Right hindlimb (tissue), 1 donor: ENCODE measurements around the gene HOXB2.

Experiments used
- DNase-seq: peaks from one replicate; pipeline ENCODE4 v3.0.0-alpha.2; 2018

HOXB2 gene

DNA sequence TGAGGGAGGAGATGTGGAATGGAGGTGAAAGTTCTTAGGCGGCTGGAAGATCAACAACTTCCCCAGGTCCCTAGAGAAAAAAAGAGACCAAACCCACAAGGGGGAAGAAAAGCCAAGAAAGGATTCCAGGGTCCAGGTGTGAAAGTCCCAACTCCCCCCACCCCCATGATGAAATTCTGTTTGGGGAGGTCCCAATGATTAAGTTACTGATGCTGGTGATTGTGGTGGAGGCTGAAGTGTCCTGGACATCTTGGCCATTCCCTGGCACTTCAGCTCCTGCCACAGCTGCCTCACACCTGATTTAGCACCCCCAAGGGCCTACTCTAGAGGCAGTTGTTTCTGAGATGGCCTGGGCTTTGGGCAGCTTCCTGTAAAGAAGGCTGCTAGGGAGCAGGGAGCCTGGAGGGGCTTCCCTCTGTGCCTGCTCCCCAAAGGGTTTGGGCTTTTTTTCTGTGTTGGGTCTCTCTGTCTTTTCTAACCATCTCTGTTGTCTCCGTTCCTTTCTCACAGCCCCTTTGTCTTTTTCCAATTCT is 20.2 kb upstream of the HOXB2 start:
- no peak for DNase-seq

DNA sequence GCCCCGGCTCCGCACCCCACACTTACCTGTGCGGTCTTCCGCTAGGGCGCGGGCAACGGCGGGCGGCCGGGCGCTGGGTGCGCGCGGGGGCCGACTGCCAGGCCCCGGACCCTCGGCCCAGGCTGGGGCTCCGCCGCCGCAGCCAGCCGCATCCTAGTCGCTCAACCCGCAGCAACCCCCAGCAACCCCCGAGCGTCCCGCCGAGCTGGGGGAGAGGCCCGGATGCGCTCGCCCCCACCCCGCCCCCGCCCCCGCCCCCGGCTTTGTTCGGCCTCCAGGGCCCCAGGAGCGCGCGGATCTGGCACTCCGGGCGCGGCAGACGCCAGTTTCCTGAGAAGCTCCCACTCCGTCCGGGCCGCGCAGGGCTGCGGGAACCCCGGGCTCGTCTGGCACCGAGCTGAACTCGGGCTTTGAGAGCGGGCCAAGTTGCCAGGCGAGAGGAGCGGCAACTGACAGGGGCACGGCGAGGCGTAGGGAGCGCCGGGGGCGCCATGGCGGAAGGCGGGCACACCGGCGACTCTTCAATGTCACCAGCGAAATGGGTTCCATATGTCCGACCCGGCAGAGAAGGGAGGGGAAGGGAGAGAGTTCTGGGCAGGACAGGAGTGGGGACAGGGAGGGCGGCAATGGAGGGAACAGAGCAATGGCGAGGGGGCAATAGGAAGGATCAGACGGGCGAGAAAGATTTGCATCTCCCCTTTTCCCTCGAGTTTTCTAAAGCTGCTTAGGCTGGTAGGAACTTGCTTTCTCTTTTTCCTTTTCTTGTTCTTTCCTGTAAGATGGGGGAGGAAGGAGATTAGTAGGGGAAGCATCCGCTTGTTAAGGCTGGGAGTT is 19.5 kb upstream of the HOXB2 start:
- peak; percentile 58 for DNase-seq

DNA sequence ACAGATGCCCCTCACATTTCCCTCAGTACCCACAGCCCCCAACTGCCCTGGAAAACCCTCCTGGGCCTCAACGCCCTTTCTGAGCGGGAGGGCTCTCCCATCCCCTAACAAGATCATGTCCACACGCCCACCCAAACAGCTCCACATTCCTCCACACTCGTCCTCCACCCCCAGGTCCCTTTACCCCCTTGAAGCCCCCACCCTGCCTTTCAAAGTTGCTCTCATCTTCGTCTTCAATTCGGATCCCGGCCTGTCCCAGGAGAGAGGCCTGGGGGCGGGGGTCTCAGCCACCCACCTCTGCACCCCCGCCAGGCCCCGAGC is 18.9 kb upstream of the HOXB2 start:
- no peak for DNase-seq

DNA sequence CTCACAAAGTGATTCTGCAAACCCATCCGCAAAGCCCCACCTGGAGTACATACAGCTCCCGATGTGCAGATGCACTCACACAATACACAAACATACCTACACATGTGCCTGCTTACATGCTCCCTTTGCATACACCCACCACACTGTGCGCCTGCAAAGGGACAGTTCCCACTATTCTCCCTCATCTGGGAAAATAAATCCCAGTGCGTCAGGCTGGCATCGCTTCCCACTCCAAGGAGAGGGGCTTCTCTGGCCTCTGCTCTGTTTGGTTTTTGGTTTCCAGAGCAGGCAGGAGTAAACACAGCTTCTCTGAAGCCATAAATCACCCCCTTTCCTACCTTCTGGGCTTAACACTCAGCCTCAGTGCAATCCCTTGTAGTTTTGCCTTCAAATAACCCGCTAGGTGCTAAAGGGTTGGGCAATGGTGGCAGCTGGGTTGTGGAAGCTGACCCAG is 18.5 kb upstream of the HOXB2 start:
- DNase-seq: no peak

DNA sequence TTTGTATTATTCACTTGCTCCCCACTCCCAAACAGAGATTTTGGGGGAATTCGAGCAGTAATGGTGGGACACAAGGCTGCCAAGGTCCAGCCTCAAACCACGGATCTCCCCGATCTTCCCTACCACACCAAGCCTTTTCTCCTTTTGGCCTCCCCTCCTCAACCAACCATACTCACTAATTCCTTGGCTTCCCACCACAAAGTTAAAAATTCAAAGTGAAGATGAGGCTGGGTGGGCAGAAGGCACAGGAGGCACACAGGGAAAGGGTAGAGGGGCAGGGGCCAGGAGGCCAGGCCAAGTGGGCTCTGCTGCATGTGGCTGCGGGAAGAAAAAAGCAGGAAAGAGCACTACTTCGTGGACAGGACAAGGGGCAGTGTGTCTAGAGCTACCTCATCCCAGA is 18.0 kb upstream of the HOXB2 start:
- DNase-seq: no peak

DNA sequence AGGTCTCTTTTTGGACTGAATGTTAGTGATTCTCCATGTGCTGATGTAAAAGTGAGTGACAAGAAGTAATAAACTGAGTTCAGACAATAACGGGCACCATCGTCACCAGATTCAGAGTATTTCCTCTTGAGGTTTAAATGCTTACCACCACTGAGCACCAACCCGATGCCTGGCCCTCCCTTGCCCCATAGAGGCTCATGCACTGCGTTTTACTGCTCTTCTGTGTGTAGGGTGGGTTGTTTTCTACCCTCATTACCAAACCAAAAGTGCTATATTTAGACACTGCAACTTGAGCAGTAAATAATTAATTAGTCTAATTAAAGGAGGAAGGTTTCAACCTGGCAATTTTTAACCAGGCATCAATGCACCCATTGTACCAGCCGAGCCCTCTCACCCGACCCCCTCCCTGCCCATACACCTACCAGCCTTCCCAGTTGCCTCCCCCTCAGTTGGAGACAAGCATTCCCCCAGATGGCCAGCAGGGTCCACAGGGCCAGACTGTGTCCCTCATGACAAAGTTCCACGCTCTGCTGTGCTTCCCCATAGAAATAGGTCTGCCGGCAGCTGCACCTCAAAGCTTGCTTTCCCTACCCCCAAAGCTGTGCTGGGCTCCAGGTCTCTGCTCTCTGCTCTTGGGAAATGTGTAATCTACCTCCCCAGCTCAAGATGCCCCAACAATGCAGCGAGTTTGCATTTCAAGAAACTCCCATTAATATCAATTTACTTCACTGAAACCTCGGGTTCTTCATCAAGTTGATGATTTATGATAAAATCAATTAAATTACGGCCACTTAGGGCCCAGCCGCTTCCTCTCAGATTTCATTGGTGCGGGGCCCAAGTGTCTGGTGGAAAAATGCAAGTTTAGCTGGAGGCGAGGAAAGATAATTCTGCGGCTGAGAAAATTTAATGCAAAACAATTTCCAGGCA is 17.2 kb upstream of the HOXB2 start:
- no peak for DNase-seq

DNA sequence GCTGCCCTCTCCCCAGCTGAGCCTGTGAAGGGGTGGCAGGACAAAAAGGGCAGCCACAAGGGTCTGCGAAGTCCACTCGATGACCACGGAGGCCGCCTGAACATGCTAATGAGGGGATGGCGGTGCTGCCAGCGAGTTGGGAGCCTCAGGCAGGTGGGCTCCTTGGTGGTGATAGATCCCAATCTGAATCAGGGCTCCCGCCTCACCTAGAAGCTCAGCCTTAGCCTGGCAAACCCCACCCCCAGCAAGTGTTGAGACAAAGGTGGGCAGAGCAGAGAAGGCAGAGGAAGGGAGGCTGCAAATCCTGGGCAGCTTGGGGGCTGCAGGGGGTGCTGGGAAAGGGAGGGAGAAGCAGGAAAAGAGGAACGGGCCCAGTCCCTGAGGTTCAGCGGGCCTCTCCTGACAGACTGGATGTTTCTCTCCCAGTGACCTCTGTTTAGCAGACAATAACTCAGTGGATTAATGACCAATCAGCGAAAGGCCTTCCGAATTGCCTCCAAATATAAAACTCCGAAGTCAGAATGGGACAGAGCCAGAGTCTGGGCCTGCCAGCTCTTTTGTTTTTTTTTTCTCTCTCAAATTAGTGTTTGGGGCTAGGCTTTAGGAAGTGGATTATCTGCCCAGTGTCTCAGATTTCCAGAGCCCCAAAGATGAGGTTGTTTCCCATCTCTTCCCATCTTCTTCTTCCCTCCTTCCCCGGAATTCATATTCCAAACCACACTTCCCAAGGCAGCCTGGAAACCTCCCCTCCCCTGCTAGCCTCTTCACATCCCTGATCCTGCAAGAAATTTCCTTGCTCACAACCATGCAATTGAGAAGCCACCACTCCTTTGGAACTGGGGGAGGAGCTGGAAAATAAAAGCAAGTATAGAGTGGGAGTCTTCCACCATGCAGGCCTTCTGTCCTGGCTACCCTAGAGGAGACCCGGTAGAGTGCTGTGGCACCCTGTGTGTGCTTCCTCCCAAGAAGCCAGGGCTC is 15.2 kb upstream of the HOXB2 start:
- no peak for DNase-seq

DNA sequence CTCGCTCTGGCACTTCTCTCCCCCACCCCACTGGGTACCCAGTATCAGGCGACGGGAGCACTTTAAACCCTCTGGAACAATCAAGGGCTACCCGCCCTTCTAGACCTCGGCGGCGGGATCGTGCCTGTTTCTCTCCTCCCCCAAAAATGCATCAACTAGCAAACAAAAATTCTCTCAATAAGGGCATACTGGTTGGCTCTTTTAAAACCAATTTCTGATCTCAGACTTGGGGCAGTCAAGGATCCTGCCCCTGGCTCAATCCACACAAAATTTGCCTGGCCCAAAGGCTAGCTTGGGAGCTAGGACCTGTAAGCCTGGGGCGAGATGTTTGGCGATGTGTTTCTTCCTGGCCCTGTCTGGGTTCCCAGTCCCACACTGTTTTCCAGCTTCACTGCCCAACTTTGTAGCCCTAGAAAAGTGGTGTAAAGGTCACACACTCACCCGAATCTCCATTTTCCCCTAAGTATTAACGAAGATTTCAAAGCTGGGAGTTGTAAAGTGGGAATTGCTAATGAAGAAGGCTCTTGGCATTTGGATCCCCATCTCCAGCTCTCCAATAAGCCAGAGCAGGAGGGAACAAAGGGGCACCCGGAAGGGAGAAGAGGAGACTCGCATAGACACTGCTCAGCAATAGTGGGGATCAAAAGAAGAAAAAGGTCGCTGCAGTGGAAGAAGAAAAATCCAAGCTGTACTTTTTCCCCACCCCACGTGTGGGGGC is 14.4 kb upstream of the HOXB2 start:
- no peak for DNase-seq

DNA sequence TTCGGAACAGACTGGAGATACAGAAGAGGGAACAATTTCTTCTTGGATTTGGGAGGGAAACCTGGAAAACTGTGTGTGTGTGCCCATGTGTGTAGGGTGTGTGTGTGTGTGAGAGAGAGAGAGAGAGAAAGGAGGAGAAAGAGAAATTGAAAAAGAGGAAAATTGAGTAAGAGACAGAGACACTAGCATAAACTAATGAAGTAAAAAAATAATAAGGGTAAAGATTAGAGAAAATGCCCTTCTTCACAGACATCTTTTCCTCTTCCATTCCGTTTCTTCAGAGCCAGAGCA is 13.9 kb upstream of the HOXB2 start:
- no peak for DNase-seq

DNA sequence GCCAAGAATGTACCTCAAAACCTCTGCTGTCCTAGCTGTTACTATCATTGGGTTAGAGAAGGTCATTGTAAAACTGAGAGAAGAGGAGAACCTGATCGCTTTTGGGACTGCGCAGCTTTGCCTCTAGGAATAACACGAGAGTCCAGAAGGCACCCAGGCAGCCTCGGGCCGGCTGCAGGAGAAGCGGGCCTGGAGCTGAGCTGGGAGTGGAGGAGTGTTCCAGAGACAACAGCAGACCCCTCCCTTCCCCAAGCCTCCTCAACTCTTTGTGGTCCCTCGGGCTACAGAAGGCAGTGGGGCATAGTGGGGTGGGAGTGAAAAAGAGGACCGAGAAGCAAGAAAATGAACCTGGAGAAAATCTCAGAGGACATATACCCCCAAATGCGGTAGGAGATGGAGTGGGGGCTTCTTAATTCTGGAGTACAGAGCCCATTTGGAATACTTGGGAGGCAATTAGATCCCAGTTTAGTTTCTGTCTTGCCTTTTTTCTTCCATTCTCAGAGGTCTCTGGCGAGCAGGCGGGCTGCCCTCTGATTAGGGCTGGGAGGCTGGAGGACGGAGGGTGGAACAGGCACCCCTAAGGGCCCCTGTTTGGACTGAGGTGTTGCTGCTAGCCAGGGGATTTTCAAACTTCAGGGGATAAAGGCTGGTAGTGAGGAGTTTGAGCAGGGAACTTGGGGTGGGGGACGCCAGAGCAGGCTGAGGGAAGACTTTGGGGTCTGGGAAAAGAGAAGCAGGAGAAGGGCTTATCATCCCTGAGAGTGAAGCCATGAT is 13.3 kb upstream of the HOXB2 start:
- no peak for DNase-seq

DNA sequence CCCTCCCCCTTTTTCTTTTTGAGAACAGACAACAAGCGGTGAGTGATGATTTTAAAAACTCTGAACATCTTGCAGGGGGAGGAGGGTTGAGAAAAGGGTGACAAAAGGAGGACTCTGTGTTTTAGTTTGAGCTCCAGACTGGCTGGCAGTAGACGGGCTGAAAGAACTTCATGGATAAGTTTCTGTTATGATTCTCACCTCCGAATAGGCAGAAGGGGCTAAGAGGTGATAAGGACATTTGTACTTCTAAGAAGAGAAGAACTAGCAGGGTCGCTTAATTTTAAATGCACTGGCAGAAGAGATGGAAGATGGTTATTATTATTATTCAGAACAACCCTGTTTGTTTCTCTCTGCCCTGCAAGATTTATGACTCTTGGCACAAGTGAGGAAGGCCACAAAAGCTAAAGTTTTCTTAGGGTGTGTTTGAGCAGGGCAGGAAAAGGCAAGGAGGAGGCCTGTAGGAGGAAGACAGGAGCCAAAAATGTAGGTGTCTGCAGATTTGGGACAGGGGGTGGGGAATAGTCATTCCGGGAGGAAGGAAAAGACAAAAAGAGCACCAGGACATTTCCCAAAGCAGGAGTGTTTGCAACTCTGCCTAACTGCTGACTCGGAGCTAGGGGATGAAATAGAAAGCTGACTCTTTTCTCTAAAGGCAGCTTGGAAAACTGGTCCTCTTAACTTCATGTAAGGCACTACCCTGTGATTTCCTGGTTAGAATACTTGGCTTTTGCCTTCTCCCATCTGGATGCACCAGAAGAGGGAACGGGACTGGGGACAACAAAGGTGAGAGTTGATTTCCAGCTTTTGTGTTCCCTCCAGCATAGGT is 11.9 kb upstream of the HOXB2 start:
- no peak for DNase-seq

DNA sequence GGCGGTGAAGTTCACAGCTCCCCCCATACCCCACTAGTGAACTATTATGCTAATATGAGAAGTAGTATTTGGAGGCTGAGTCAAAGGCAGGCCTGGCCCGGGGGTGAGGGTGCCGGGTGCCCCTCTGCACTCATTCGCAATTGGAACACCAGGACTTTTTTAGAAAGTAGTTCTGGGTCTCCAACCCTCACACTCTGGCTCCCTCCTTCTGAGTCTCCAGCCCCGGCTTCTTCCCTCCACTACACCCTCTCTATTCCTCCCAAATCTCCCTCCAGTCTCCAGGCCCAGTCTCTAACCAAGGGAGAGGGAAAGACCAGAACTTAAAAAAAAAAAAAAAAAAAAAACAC is 11.3 kb upstream of the HOXB2 start:
- DNase-seq: no peak

DNA sequence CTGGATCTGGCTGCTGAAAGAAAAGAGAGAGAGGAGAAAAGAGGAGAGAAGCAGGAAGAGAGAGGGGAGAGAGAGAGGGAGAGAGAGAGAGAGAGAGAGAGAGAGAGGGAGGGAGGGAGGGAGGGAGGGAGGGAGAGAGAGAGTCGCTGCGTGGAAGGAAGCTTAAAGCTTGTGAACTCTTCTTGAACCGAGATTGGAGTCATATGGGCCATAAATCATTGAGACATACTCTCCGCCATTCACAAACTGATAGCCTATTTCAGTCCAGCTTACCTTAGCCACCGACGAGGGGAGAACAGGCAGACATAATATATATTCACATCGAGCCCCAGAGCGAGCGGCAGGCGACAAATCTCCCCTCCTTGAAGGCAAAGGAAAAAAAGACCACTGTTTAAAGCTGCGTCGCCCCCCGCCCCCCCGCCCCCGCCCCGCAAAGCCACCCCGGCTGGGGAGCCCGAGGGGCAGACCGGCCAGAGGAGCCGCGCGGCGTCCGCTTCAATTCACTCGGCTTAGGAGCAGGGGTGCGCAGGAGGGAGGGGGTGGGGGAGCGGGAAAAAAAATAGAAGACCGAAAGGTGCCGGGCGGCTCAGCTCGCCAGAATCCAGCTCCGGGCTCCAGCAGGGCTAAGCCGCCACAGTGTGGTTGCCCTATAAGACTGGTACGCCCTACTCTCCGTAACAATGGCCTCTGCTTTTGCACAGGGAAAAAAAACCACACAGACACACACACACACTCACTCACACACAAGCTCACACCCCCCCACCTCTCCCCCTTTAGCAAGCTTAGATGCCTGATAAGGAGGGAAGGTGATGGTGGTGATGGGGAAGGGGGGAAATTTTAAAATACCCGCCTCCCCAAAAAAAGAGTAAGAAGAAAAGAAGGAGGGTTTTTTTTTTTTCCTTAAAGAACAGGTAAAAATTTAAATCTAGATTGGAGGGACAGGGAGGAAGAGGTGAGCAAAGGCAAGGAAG is 10.6 kb upstream of the HOXB2 start:
- no peak for DNase-seq

DNA sequence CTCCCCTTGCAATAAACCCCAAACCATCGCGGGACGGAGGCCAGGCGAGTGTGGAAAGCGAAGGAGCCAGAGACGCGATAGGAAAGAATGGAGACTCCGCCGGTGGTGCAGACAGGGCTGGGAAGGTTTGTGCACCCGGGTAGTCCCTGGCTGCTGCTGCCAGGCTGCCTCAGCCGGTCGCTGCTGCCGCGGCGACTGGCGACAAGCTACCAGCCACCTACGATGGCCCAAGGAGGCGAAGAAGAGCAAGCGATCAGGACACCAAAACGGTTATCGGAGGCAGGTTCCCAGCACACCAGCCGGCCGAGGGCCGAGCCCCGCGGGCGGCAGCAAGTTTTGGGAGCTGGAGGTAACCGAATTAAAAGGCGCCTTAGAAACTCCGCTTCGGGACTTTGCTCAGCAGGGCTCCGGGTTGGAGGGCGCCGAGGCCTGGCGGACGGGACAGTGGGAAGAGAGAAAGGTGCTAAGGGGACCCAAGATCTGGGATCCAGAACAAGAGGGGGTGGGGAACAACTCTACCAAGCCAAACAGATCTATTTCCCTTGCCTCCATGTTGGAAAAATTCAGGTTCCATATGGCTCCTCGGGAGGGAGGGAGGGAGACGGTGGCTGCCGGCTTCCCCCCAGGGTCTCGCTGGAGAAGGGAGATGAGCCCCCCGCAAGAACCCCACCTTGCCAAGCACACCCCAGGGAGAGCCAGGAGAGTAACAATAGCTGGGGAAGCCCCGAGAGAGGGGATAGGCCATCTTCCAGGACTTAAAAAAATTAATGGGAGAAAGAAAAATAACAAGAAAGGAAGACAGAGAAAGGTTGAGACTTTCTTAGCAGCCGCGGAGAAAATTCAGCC is 9.7 kb upstream of the HOXB2 start:
- no peak for DNase-seq

DNA sequence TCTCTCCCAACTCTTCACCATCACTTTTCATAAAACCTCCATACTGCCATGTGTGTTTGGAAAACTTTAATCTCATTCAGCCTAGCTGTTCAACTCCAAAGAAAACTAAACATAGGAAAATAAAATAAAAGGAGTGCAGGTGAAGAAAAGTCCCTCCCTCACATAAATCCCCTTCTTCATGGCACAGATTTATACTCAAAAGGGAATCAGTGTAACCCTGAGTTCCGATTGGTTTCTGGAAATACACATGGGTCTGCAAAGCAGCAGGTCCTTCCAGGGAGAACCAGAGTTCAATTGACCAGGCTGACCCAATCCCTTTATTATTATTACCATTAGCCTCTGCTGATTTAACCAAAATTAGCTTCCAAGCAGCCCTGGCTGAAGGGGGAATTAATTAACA is 8.9 kb upstream of the HOXB2 start:
- DNase-seq: no peak

DNA sequence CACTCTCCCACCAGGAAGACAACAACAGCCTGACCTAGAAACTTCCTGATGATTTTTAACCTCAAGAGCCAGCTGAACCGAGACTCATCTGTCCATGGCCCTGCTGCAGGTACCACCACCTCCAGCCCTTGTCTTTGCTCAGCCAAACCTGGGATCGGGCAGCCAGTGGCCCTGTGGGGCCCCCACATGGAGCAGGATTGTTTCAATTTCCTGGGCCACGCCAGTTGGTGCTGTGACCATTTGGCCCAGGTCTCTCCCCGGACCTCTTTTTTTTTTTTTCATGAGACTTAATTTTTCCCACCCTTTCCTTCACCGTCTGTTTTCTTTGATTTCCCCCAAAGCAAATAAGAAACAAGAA is 8.3 kb upstream of the HOXB2 start:
- DNase-seq: no peak

DNA sequence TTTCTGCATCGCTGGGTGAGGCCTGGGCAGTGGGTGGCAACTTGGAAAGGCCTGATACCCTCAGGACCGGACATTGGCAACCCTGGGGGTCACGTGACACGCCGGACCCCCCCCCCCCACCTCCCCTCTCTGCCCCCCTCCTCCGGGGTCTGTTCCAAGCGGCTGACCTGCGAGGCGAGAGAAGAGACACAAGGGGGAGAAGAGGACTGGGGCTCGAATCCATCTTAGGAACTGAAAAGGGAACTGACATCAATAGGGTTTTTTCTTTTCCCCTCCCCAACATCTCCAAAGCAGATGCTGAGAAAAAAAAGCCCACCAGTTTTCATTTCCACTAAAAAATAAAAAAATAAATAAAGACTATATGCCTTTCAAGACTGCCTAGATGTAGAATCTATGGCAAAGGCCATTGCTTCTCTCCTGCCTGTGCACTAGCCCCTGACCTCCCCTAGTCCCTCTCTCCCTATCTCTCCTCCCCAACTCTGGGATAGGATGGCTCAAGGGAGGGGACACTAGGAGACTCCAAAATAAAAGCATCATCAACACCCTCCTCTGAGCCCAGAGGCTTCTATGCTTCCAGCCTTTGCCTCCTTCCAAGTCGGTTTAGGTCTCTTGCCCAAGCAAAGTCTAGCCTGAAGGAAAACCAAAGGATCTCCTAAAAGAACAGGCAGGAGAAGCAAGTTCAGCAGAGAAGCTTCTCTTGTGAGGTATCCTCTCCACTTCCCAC is 7.7 kb upstream of the HOXB2 start:
- no peak for DNase-seq
